NOMO-1 (cell line): ENCODE measurements around the gene SDK1.
A peak's percentile ranks its signal among the peaks of the same experiment; 100 is the strongest.

Experiments used
- DNase-seq, 2 experiments: peaks; one replicate each; lab custom pipeline; 2025; ENCODE audit not compliant: unreplicated experiment in 2 of 2; lab: John Stamatoyannopoulos, UW

The SDK1 gene

DNA sequence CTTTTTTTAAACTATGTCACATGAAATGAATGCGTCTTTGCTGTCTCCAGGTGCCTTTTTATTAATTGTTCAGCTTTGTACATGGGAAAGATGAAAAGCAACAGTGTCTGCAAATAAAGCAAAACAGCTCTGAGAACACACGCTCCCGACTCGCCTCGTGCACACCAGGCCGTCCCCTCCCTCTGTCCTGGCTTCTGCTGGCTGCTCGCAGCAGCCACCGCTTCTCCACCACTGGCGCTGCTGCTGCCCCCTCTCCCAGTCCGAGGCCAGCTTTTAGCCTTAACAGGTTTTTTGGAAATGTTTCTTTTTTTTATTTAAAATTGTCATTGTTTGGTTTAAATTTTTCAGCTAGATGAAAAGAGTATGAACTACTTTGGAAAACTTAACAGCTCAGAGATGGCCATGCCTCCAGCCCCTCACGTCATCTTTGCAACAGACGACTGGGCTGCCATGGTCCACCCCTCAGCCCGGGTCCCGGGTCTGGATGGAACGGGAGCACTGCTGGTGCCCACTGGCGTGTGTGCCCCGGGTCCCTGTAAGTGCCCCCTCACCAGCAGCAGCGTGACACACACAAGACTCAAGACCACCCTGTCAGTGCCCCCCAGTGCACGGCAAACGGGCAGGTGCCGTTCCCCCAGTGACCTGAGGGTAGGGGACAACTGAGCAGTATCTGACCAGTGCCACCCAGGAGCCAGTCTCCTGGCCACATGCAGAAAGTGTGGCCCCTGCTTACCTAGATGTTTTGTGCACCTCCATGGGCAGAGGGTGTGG, 965.4 kb downstream of the SDK1 start:
- no peak for DNase-seq

GRCh38 chr7:4267341-4268039, 966.4 kb downstream of the SDK1 start:
- no peak for DNase-seq

DNA sequence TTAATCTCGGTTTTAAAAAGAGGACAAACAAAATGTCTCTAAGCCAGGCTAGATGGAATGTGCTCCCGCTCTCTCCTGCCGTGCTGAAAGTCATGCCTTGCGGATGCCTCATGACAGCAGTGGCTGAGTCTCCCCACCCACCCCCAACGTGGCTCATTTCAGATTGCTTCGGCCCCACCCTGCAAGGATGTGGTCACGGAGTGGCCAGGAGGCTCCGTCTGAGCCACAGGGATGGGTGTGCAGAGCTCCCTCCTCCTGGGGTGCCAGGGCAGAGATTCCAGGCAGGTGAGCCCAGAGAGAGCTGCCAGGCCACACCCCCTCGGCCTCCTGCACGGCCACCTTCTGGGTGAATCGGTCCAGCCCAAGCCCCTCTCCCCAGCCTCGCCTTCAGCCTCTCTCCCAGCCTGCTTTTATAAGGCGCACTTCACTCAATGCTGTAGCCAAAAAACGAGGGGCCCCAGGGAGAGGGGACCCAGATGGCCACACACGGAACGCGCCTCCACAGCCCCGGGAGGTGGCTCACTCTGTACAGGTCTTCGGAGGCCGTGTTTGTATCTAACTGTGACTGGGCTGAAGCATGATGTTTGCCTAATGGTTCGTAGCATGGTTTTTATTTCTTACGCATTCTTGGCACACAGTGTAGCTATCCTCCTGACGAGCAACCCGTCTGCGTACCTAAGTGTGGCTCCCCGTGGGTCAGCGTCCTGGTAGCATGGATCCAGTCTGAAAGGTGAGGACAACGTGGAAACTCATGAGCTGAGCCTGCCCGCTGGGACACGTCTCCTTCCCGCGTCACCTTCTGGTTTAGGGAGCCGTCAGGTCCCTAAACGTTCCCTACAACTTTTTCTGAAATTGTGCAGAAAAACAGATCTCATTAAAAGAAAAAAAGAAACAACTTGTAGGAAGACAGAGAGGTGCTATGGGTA, 967.3 kb downstream of the SDK1 start:
- DNase-seq, result no peak

- no peak for DNase-seq
Observed at GRCh38 chr7:4269086-4269485, 968.0 kb downstream of the SDK1 start.

- DNase-seq, result no peak
Observed at GRCh38 chr7:4269746-4270145, 968.7 kb downstream of the SDK1 start.

DNA sequence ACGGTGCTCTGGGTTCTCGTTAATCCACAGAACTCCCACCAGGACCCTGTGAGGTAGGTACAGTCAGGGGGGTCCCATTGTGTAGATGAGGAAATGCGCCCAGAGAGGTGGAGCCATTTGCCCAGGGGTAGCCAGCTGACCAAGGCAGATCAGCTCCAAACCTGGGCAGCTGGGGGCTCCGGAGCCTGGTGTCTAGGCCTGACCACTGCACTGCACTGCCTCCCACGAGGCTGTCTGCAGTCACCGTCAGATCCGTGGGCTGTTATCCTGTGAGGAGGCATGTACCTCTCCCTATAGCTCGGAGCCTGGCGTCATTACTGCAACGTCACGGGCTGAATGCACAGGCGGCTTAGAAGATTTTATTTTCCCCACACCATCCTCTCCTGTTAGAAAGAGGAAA, 969.2 kb downstream of the SDK1 start:
- DNase-seq, result no peak

- no peak for DNase-seq
Observed at GRCh38 chr7:4270941-4271715, 970.1 kb downstream of the SDK1 start.

GRCh38 chr7:4271716-4272015, 970.6 kb downstream of the SDK1 start:
- no peak for DNase-seq

- no peak for DNase-seq
Observed at GRCh38 chr7:4272141-4272540, 971.1 kb downstream of the SDK1 start.

- DNase-seq, result no peak
Observed at GRCh38 chr7:4273566-4274230, 972.6 kb downstream of the SDK1 start.

DNA sequence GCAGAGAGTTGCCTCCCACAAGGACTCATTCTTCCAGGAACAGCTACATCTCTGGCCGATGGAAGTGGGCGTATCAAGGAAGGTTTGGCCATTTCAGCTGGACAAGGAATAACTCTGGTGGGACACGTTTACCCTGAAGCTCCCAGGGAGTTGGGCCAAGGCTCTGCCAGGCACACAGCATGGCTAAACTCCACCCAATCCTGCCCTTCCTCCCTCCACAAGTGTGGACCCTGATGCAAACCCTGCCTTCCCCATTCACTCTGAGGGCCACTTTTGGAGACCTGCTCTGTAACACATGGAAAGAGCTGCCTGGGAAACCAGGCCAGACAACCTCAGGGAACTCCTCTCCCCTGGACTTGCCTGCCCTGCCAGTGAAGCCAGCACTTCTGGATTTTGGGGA, 973.2 kb downstream of the SDK1 start:
- DNase-seq, result no peak

DNA sequence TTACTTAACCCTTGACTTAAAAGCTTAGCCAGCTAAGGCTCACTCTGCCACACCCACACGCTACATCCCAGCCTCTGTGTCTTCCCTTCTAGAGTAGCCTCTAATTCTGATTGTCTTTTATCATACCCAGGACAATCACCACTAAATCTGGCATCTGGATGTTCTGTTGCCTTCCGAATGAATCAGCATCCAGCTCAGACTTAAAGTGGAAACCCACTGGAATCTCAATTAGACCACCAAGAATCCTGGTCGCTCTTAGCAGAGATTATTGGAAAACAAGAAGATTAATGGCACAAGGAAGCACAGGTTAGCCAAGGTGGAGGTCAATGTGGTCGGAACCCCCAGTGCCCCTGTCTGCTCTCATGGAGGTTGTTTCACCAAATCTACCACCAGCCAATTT, 976.9 kb downstream of the SDK1 start:
- DNase-seq, result no peak

DNA sequence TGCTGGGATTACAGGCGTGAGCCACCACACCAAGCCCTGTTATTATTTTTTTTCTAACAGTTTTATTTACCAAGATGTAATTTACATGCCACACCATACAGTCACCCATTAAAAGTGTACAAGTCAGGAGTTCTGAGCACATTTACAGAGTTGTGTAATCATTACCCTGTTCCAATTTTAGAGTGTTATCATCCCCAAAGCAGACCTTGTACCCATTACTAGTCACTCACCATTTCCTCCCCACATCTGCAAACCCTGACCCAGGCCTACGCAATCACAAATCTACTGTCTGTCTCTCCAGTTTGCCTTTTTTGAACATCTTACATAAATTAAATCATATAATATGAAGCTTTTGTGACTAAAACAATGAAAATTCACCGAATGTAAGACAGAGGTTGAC, 978.2 kb downstream of the SDK1 start:
- peak; percentile 11 to 24 for DNase-seq

GRCh38 chr7:4281231-4281993, 980.4 kb downstream of the SDK1 start:
- DNase-seq, result no peak

DNA sequence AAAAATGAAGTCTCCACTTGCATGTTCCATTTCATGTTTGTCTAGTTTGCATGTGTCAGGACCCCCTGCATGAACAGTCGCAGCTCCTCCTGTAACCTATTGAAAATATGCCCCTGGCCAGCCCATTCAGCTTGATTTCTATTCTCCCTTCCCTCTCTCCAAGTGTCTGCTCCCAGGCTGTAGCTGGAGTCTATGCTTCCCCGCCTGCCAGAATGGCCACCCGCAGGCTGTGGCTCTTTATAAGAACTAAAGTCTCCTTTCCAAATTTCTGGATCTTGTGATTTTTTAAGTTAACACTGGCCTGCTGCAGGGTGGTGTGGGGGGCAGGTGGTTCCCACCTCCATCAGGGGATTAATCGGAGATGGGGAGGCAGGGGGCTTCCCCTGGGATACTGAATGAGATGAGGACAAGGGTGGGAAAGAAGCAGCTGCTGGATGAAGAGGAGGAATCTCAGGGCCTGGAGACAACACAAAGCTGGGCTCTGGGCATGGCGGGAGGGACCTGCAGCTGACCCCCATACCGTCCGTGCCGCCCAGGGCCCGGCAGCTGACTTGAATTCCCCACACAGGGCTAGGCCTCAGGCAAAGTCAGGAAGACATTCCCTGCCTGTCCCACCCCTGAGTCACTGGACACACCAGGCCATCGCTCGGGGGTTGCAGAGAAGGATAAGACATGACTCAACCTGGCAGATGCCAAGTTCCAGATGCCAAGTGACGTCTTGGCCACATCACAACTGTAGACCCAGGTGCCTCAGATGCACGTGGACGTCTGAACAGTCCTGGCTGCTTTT, 981.6 kb downstream of the SDK1 start:
- no peak for DNase-seq

DNA sequence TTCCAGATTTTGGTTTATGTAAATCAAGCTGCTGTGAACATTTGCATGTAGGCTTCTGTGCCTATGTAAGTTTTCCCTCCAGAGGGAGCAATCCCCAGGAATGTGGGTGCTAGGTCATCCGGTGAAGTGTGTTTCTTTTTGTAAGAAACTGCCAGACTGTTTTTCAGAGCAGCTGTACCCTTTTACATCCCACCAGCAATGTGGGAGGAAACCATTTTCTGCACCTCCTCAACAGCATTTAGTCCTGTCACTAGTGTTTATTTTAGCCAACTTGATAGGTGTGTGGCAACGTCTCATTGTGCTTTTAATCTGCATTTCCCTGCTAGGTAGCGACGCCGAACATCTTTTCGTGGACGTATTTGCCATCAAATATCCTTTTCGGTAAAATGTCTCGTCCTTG, 985.3 kb downstream of the SDK1 start:
- DNase-seq, result no peak

DNA sequence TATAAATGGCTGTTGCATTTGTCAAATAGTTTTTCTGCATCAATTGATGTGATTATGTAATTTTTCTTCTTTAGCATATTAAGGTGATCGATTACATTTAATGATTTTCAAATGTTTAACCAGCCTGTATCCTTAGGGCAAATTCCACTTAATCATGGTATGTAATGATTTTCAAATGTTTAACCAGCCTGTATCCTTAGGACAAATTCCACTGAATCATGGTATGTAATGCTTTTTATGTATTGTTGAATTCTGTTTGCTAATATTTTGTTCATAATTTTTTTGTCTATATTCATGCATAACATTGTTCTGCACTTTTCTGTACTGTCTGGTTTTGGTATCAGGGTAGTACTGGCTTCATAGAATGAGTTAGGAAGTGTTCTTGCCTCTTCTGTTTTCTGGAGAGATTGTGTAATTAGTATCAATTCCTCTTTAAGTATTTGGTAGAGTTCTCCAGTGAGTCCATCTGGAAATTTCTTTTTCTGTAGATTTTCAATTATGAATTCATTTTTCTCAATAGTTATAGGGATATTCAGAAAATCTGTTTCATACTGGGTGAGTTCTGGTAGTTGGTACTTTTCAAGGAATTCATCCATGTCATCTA, 987.8 kb downstream of the SDK1 start:
- peak; percentile 6 to 84 for DNase-seq

- DNase-seq, result no peak
Observed at GRCh38 chr7:4297165-4297917, 996.3 kb downstream of the SDK1 start.
